ENCODE data around the gene SLC38A10.

SLC38A10 gene

DNA sequence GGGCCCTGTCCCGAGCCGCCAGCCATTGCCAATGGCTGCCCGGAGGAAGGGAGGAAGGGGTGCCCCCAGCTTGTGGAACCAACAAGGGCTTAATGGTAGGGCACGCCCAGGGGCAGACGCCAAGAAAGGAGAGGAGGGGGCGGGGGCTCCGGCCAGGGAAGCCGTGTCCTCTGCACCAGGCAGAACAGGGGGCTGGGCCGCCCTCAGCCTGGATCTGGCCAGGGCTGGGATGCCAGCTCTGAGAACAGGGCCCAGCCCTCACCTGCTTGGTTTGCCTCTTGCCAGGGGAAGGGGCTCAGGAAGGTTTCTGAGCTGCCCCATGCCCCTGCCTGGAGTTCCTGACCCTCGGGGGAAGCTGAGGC, 35.8 kb upstream of the SLC38A10 start:
- DNase-seq: no peak

DNA sequence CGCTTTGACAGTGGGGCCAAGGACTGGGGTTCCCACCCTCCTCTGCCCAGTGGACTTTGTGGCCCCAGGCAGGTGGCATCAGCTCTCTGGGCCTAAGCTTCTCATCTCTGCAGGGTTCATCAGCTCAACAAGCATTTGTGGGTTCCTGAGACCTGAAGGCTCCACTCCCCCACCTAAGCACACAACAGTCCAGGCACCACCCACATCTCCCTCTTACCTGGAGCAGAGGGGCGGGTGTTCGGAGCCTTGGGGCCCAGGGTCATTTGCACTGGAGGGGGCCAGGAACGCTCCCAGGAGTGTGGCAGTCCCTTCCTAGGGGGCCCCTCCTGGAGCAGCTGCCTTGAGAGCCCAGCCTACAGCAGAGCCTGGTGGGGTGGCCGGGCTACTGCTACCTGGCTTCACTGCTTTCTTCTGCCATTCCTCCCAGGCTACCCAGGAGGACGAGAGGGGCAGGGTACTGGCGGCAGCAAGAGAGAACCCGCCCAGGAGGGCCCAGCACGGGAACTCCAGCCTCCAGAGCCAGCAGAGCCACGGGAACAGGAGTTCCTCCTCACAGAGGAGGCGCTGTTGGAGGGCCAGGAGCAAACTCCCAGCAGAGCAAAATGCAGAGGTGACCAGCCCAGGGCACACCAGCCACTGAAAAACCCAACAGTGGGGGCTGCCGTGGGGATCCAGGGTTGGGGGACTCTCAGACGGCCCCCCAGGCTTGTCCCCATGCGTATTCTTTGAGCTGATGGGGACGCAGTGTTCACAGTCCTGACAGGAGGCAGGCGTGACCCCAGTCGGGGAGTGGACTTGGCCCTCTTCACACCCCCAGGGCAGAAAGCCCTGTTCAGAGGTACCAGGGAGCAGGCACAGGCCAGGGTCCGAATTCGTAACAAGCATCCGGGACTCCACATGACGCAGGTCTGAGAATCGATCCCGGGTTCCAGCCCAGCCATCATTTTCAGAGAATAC, 35.1 kb upstream of the SLC38A10 start:
- Histone ChIP-seq H3K27ac (ENCODE audit: insufficient read depth, low read length, poor library complexity, severe bottlenecking) (no peak overlapping the region), H3K4me3 (ENCODE audit: insufficient read depth, low read depth, low read length, poor library complexity, severe bottlenecking) (no peak overlapping the region), H3K36me3 (ENCODE audit: control insufficient read depth, insufficient read depth, low read length) (no peaks in the 10 kb centered on the region), H3K4me1 (ENCODE audit: control insufficient read depth, insufficient read depth, low read length, poor library complexity, severe bottlenecking) (no peaks in the 10 kb centered on the region), H3K27me3 (replicated peaks; ENCODE audit: control insufficient read depth, insufficient read depth, low read length, poor library complexity, severe bottlenecking) (peaks cover 3% of the 10 kb centered on the region), H3K9me3 (ENCODE audit: control insufficient read depth, low read length) (no peaks in the 10 kb centered on the region)
- no peak for DNase-seq

More for the DNA sequence above, 35.8 kb upstream of the SLC38A10 start:
- Histone ChIP-seq H3K4me1 (ENCODE audit: control insufficient read depth, insufficient read depth, low read length, poor library complexity, severe bottlenecking) (no peaks in the 10 kb centered on the region), H3K4me3 (ENCODE audit: insufficient read depth, low read depth, low read length, poor library complexity, severe bottlenecking) (no peak overlapping the region), H3K9me3 (ENCODE audit: control insufficient read depth, low read length) (no peaks in the 10 kb centered on the region), H3K36me3 (ENCODE audit: control insufficient read depth, insufficient read depth, low read length) (no peaks in the 10 kb centered on the region), H3K27ac (ENCODE audit: insufficient read depth, low read length, poor library complexity, severe bottlenecking) (no peak overlapping the region), H3K27me3 (replicated peaks; ENCODE audit: control insufficient read depth, insufficient read depth, low read length, poor library complexity, severe bottlenecking) (peaks cover 3% of the 10 kb centered on the region)

- no peak for DNase-seq
- Histone ChIP-seq H3K4me1 (ENCODE audit: control insufficient read depth, insufficient read depth, low read length, poor library complexity, severe bottlenecking) (no peaks in the 10 kb centered on the region), H3K9me3 (ENCODE audit: control insufficient read depth, low read length) (no peaks in the 10 kb centered on the region), H3K36me3 (ENCODE audit: control insufficient read depth, insufficient read depth, low read length) (no peaks in the 10 kb centered on the region), H3K4me3 (ENCODE audit: insufficient read depth, low read depth, low read length, poor library complexity, severe bottlenecking) (no peak overlapping the region), H3K27ac (ENCODE audit: insufficient read depth, low read length, poor library complexity, severe bottlenecking) (no peak overlapping the region), H3K27me3 (replicated peaks; ENCODE audit: control insufficient read depth, insufficient read depth, low read length, poor library complexity, severe bottlenecking) (peaks cover 3% of the 10 kb centered on the region)
Measured at GRCh38 chr17:81328978-81329926, 34.1 kb upstream of the SLC38A10 start.

- Histone ChIP-seq H3K4me3 (ENCODE audit: insufficient read depth, low read depth, low read length, poor library complexity, severe bottlenecking) (no peak overlapping the region), H3K27me3 (replicated peaks; ENCODE audit: control insufficient read depth, insufficient read depth, low read length, poor library complexity, severe bottlenecking) (peaks cover 3% of the 10 kb centered on the region), H3K27ac (ENCODE audit: insufficient read depth, low read length, poor library complexity, severe bottlenecking) (no peak overlapping the region), H3K4me1 (ENCODE audit: control insufficient read depth, insufficient read depth, low read length, poor library complexity, severe bottlenecking) (no peaks in the 10 kb centered on the region), H3K36me3 (ENCODE audit: control insufficient read depth, insufficient read depth, low read length) (no peaks in the 10 kb centered on the region), H3K9me3 (ENCODE audit: control insufficient read depth, low read length) (no peaks in the 10 kb centered on the region)
- no peak for DNase-seq
Measured at GRCh38 chr17:81328489-81328888, 33.4 kb upstream of the SLC38A10 start.

- no peak for DNase-seq
- no peaks in the 10 kb centered on the region for H3K9me3 ChIP-seq (ENCODE audit: control insufficient read depth, low read length)
- no peaks in the 10 kb centered on the region for H3K4me1 ChIP-seq (ENCODE audit: control insufficient read depth, insufficient read depth, low read length, poor library complexity, severe bottlenecking)
- H3K27me3 ChIP-seq (replicated peaks; ENCODE audit: control insufficient read depth, insufficient read depth, low read length, poor library complexity, severe bottlenecking): no peaks in the 10 kb centered on the region
- no peak overlapping the region for H3K4me3 ChIP-seq (ENCODE audit: insufficient read depth, low read depth, low read length, poor library complexity, severe bottlenecking)
- no peaks in the 10 kb centered on the region for H3K36me3 ChIP-seq (ENCODE audit: control insufficient read depth, insufficient read depth, low read length)
- H3K27ac ChIP-seq (ENCODE audit: insufficient read depth, low read length, poor library complexity, severe bottlenecking): no peak overlapping the region
Measured at GRCh38 chr17:81325714-81326358, 30.7 kb upstream of the SLC38A10 start.

DNA sequence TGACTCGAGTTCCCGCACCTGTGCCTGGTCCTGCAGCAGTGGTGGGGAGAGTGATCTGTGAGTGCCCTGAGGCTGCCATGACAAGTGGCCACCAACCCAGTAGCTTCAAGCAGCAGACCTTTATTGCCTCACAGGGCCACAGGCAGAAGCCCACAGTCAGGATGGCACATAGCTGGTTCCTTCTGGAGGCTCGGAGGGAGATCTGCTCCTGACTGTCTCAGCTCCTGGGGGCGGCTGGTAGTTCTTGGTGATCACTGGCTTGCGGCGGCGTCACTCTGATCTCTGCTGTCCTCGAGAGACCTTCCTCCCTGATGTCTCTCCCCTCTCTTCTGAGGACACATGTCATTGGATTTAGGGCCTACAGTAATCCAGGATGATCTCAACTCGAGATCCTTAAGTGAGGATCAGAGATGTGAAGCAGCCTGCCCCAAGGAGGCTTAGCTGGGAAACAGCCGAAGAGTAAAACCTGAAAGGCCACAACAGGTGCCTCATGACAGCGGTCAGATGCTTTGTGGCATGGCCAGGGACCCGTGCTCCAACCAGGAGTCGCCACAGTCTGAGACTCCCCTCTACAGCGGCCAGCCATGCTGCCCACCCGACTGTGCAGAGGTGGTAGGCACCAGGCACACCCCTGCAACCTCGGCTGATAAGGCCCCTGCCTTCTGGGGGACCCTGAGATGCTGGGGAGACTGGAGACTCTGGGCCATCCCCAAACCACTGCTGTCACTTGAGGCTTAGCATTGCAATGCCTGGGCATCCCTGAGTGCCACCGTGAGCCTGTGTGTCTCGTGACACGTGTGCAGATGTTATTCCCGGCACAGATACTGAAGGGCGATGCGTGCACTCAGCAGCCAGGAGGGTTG, 30.0 kb upstream of the SLC38A10 start:
- no peaks in the 10 kb centered on the region for H3K27me3 ChIP-seq (replicated peaks; ENCODE audit: control insufficient read depth, insufficient read depth, low read length, poor library complexity, severe bottlenecking)
- H3K4me3 ChIP-seq (ENCODE audit: insufficient read depth, low read depth, low read length, poor library complexity, severe bottlenecking): no peak overlapping the region
- no peak overlapping the region for H3K27ac ChIP-seq (ENCODE audit: insufficient read depth, low read length, poor library complexity, severe bottlenecking)
- no peak for DNase-seq
- H3K4me1 ChIP-seq (ENCODE audit: control insufficient read depth, insufficient read depth, low read length, poor library complexity, severe bottlenecking): no peaks in the 10 kb centered on the region
- no peaks in the 10 kb centered on the region for H3K36me3 ChIP-seq (ENCODE audit: control insufficient read depth, insufficient read depth, low read length)
- no peaks in the 10 kb centered on the region for H3K9me3 ChIP-seq (ENCODE audit: control insufficient read depth, low read length)

DNA sequence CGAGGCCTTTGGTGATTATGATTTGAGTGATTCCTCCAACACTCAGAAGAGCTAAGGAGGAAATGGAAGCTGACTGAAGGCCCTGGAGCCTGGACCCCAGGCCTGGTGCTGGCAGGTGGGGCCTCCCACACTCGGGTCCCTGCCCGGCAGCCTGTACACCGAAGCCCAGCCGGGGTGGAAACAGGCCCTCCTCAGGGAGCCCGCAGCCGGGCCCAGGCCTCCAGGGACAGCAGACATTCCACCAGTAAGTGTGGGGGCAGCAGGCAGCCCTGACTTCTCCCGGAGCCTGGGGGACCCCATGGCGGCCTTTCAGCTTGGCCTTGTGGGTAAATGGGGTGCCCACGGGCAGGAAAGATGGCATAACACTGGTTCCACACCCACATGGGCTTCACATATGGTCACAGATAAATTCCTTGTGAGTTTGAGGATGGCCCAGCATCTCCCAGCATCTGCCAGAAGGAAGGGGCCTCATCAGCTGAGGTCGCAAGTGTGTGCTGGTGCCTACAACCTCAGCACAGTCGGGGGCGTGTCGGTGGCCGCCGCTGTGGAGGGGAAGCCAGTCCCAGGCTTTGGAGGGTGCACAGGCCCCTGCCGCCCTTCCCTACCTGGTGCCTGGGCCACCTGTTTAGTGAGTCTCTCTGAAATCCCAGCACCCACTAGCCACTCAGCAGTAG, 29.2 kb upstream of the SLC38A10 start:
- Histone ChIP-seq H3K27ac (ENCODE audit: insufficient read depth, low read length, poor library complexity, severe bottlenecking) (no peak overlapping the region), H3K4me1 (ENCODE audit: control insufficient read depth, insufficient read depth, low read length, poor library complexity, severe bottlenecking) (no peaks in the 10 kb centered on the region), H3K9me3 (ENCODE audit: control insufficient read depth, low read length) (no peaks in the 10 kb centered on the region), H3K27me3 (replicated peaks; ENCODE audit: control insufficient read depth, insufficient read depth, low read length, poor library complexity, severe bottlenecking) (no peaks in the 10 kb centered on the region), H3K36me3 (ENCODE audit: control insufficient read depth, insufficient read depth, low read length) (no peaks in the 10 kb centered on the region), H3K4me3 (ENCODE audit: insufficient read depth, low read depth, low read length, poor library complexity, severe bottlenecking) (no peak overlapping the region)
- DNase-seq: no peak

DNA sequence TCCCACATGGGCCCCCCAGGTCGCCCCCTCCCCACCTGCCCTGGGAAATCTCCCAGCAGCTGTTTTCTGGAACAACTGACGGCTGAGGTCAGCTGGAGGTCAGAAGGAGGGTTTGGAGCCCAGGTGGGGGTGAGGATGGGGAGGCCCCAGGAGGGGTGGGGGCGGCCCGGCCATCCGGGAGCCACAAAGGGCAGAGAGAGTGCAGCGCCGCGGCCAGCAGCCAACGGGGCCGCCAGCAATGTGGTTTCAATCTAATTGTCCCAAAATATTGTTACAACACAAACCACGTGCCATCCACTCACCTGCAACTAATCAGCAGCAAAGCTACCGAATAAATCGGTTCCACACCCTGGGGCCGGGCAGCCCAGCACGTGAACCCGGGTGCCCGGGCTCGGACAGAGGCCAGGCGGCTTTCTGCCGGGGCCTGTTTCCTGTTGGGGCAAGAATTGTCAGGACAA, 28.3 kb upstream of the SLC38A10 start:
- DNase-seq: no peak
- H3K4me3 ChIP-seq (ENCODE audit: insufficient read depth, low read depth, low read length, poor library complexity, severe bottlenecking): no peak overlapping the region
- no peak overlapping the region for H3K27ac ChIP-seq (ENCODE audit: insufficient read depth, low read length, poor library complexity, severe bottlenecking)
- H3K36me3 ChIP-seq (ENCODE audit: control insufficient read depth, insufficient read depth, low read length): no peaks in the 10 kb centered on the region
- no peaks in the 10 kb centered on the region for H3K27me3 ChIP-seq (replicated peaks; ENCODE audit: control insufficient read depth, insufficient read depth, low read length, poor library complexity, severe bottlenecking)
- no peaks in the 10 kb centered on the region for H3K4me1 ChIP-seq (ENCODE audit: control insufficient read depth, insufficient read depth, low read length, poor library complexity, severe bottlenecking)
- no peaks in the 10 kb centered on the region for H3K9me3 ChIP-seq (ENCODE audit: control insufficient read depth, low read length)

- Histone ChIP-seq H3K4me1 (ENCODE audit: control insufficient read depth, insufficient read depth, low read length, poor library complexity, severe bottlenecking) (no peaks in the 10 kb centered on the region), H3K4me3 (ENCODE audit: insufficient read depth, low read depth, low read length, poor library complexity, severe bottlenecking) (no peak overlapping the region), H3K27me3 (replicated peaks; ENCODE audit: control insufficient read depth, insufficient read depth, low read length, poor library complexity, severe bottlenecking) (no peaks in the 10 kb centered on the region), H3K9me3 (ENCODE audit: control insufficient read depth, low read length) (no peaks in the 10 kb centered on the region), H3K36me3 (ENCODE audit: control insufficient read depth, insufficient read depth, low read length) (no peaks in the 10 kb centered on the region), H3K27ac (ENCODE audit: insufficient read depth, low read length, poor library complexity, severe bottlenecking) (no peak overlapping the region)
- DNase-seq: no peak
Measured at GRCh38 chr17:81323083-81323369, 27.9 kb upstream of the SLC38A10 start.

Data from effector memory CD4-positive, alpha-beta T cell (primary cell).